Kidney (tissue), 14 donors: ENCODE data around the gene BAHD1. TPM values are rescaled to one million over a fixed set of nuclear protein-coding genes. Genes with fewer than 3 reads are reported as not detected.

Source experiments
- DNase-seq, 5 donors: peaks; one replicate each; pipeline ENCODE4 v3.0.0-alpha.2; 2013 to 2020
- FAIRE-seq: peaks from 2 replicates; lab custom pipeline; 2012; peaks lifted over from hg19 to GRCh38; lab: Jason Lieb, UNC
- H3K27ac ChIP-seq, 2 donors: one replicate each; pipeline ENCODE4 v1.7.0; 2013; ENCODE audit warnings: low read depth in 2 of 2, low read length in 2 of 2, inconsistent platforms in 1 of 2
- H3K27me3 ChIP-seq: one replicate; pipeline ENCODE4 v1.7.1; 2013; ENCODE audit warnings: low read length, inconsistent platforms; ENCODE audit not compliant: control insufficient read depth, insufficient read depth
- H3K36me3 ChIP-seq, 3 donors: one replicate each; pipeline versions ENCODE4 v1.7.0 to v1.7.1; 2013; ENCODE audit warnings: low read length in 3 of 3, control low read depth in 1 of 3, inconsistent platforms in 1 of 3; ENCODE audit not compliant: insufficient read depth in 3 of 3, control insufficient read depth in 2 of 3
- H3K4me1 ChIP-seq, 3 donors: one replicate each; pipeline versions ENCODE4 v1.7.0 to v1.7.1; 2013; ENCODE audit warnings: low read length in 3 of 3, inconsistent platforms in 1 of 3, low read depth in 1 of 3; ENCODE audit not compliant: control insufficient read depth in 2 of 3, insufficient read depth in 2 of 3
- H3K4me3 ChIP-seq, 3 donors: one replicate each; pipeline versions ENCODE4 v1.7.0 to v1.8.1; 2013; ENCODE audit warnings: low read length in 3 of 3, control low read depth in 1 of 3, inconsistent platforms in 1 of 3
- H3K9ac ChIP-seq, 3 donors: one replicate each; pipeline versions ENCODE4 v1.7.0 to v1.7.1; 2013; ENCODE audit warnings: low read length in 3 of 3, control low read depth in 1 of 3, inconsistent platforms in 1 of 3
- H3K9me3 ChIP-seq, 3 donors: one replicate each; pipeline versions ENCODE4 v1.7.0 to v1.7.1; 2013; ENCODE audit warnings: low read length in 3 of 3, control low read depth in 1 of 3, inconsistent platforms in 1 of 3; ENCODE audit not compliant: control insufficient read depth in 2 of 3, insufficient read depth in 1 of 3
- intact Hi-C: fragments of 100-400 bp; cut with DNase I; formaldehyde crosslinking; loops from one replicate; pipeline ENCODE4 v1.11.1; 2022
- polyA plus RNA-seq: library from polyadenylated mRNA; stranded (reverse); fragments of 350-450 nt; fragmentation: Illumina TruSeq; extraction: RNeasy Lipid Tissue Mini Kit (QIAGEN cat#74804); gene quantifications from one replicate; pipeline ENCODE4 v1.2.3, GENCODE V29; 2014; ENCODE audit warnings: low read depth, low replicate concordance; ENCODE audit not compliant: insufficient read depth
- total RNA-seq: library from RNA; stranded (reverse); fragmentation: NEBNext Ultra II Directional; extraction: Animal tissue kit (Norgen Biotek cat#: 25700); gene quantifications from one replicate; pipeline ENCODE4 v1.2.1, GENCODE V29; 2021
- TF ChIP-seq, protein P1 (sequence below): IDR thresholded peaks from 3 replicates; pipeline ENCODE4 v1.5.1; 2012; ENCODE audit warnings: mild to moderate bottlenecking, moderate library complexity, borderline replicate concordance; ENCODE audit not compliant: insufficient read depth; ENCODE audit errors: extremely low read depth
- donor health status: control.
- donor health status: control.
- donor health status: control.
- donor health status: control.
- donor health status: control.
- donor health status: DM: yes; HTN: yes; CAD: no.
- donor health status: Normal renal cell carcinoma (clear cell type).

BAHD1 gene
- total and polyA plus RNA-seq, 2 donors from 2014 or later: 13.3 to 28.4 TPM

DNA sequence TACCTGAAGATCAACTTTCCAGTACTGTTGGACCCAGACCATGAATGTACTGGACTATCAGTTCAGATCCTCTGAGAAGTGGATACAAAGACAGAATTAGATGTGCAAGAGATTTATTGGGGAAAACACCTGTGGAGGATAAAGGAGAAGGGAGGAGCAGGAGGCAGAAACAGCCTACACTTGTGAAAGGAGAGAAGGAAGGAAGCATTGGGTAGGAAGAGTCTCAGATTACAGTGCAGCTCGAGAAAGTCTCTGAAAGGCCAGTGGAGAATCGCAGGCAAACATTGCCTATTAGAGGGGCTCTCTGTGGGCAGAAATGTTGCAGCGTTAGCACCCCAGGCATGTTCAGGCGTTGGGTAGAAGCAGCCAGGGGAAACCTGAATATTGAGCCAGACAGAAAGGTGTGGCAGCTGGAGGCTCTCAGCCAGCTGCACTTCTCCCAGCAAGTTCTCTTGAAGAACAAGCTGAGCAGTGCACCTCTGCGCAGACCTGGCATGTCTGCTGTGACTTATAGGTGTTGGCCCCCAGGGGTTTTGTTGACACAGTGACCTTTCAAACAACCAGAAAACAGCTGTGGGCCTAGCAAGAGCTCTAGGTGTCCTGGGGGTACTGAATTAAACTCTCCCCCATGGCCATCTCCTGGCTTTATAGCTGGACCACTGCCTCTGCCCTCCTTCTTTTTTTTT, 37.0 kb downstream of the BAHD1 start:
- H3K36me3 ChIP-seq: no peaks in the 10 kb centered on the region
- H3K9me3 ChIP-seq: no peaks in the 10 kb centered on the region
- H3K9ac ChIP-seq: no peak overlapping the region
- H3K4me3 ChIP-seq: no peak overlapping the region
- intact Hi-C loops: no loop called here
- DNase-seq (peak in 3 of 5 donors; percentile 17 to 38 (median 22)), FAIRE-seq (no peak)
- TF ChIP-seq, protein P1, sequence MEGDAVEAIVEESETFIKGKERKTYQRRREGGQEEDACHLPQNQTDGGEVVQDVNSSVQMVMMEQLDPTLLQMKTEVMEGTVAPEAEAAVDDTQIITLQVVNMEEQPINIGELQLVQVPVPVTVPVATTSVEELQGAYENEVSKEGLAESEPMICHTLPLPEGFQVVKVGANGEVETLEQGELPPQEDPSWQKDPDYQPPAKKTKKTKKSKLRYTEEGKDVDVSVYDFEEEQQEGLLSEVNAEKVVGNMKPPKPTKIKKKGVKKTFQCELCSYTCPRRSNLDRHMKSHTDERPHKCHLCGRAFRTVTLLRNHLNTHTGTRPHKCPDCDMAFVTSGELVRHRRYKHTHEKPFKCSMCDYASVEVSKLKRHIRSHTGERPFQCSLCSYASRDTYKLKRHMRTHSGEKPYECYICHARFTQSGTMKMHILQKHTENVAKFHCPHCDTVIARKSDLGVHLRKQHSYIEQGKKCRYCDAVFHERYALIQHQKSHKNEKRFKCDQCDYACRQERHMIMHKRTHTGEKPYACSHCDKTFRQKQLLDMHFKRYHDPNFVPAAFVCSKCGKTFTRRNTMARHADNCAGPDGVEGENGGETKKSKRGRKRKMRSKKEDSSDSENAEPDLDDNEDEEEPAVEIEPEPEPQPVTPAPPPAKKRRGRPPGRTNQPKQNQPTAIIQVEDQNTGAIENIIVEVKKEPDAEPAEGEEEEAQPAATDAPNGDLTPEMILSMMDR: no peak
- no peaks in the 10 kb centered on the region for H3K27me3 ChIP-seq
- H3K4me1 ChIP-seq: no peaks in the 10 kb centered on the region
- no peak overlapping the region for H3K27ac ChIP-seq

DNA sequence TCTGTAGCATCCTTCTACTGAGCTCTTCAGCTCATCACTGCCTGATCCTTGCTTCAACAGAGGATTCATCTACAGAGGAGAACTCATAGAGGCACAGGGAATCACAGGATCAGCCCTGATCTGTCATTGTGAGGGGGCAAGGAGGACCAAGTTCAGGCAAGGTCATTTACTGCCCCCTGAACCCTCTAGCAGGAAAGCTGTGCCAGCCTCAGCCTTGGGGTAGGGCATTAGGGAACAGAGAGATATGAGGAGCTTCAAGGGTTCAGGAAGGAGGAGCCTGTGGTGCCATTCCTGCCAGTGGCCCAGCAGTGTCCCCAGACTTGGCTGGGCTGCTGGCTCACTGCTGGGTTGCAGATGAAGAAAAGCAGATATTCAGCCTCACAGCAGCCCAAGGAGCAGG, 38.3 kb downstream of the BAHD1 start:
- H3K36me3 ChIP-seq: no peaks in the 10 kb centered on the region
- no peak overlapping the region for H3K27ac ChIP-seq
- no peak overlapping the region for H3K9ac ChIP-seq
- no peak for DNase-seq
- intact Hi-C loops: no loop called here
- no peaks in the 10 kb centered on the region for H3K9me3 ChIP-seq
- no peaks in the 10 kb centered on the region for H3K27me3 ChIP-seq
- FAIRE-seq: no peak
- no peak overlapping the region for H3K4me3 ChIP-seq
- TF ChIP-seq, protein P1: no peak
- no peaks in the 10 kb centered on the region for H3K4me1 ChIP-seq

DNA sequence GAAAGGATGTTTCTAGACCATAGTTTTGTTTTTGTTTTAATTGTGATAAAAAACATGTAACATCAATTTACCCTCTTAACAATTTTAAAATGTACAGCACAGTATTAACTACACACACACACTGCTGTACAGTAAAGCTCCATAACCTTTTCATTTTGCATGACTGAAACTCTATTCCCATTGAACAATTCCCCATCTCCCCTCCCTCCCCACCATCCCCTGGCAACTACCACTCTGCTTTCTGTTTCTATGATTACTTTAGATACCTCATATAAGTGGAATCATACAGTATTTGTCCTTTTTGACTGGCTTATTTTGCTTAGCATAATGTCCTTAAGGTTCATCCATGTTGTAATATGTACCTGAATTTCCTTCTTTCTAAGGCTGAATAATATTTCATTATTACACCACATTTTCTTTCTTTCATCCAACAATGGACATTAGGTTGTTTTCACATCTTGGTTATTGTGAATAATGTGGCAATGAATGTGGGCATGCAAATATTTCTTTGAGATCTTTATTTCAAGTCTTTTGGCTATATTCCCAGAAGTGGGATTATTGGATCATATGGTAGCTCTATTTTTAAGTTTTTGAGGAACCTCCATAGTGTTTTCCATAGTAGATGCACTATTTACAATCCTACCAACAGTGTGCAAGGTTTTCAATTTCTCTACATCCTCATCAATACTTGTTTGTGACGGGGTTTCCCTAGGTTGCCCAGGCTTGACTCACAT, 40.8 kb downstream of the BAHD1 start:
- no peaks in the 10 kb centered on the region for H3K27me3 ChIP-seq
- DNase-seq (no peak), FAIRE-seq (no peak)
- intact Hi-C loops: no loop called here
- no peaks in the 10 kb centered on the region for H3K36me3 ChIP-seq
- H3K4me3 ChIP-seq: no peak overlapping the region
- H3K27ac ChIP-seq: no peak overlapping the region
- TF ChIP-seq, protein P1: no peak
- H3K4me1 ChIP-seq: no peaks in the 10 kb centered on the region
- H3K9ac ChIP-seq: no peak overlapping the region
- no peaks in the 10 kb centered on the region for H3K9me3 ChIP-seq
